GM18511 (cell line): ENCODE measurements around the gene CKAP2L.

Experiments used
- ATAC-seq: cut with Tn5 transposase; IDR thresholded peaks from one replicate; pipeline ENCODE4 v1.9.1; 2021; ENCODE audit warnings: mild to moderate bottlenecking, moderate library complexity; ENCODE audit not compliant: unreplicated experiment

The CKAP2L gene

GRCh38 chr2:112791693-112792230, 27.4 kb upstream of the CKAP2L start:
- no peak for ATAC-seq

- no peak for ATAC-seq
Measured at GRCh38 chr2:112791019-112791418, 26.6 kb upstream of the CKAP2L start.

- ATAC-seq = no peak
Measured at GRCh38 chr2:112790305-112790704, 25.9 kb upstream of the CKAP2L start.

GRCh38 chr2:112789186-112789585, 24.8 kb upstream of the CKAP2L start:
- no peak for ATAC-seq

- no peak for ATAC-seq
Measured at GRCh38 chr2:112788653-112789052, 24.2 kb upstream of the CKAP2L start.

- no peak for ATAC-seq
Measured at GRCh38 chr2:112787729-112788393, 23.5 kb upstream of the CKAP2L start.

- no peak for ATAC-seq
Measured at GRCh38 chr2:112787294-112787693, 22.9 kb upstream of the CKAP2L start.

- ATAC-seq = no peak
Measured at GRCh38 chr2:112784199-112785189, 20.1 kb upstream of the CKAP2L start, which contains the start of gene IL1A. IL1A (minus strand) TSS chr2:112784493; CDS start chr2:112783770, 723 bp downstream.

GRCh38 chr2:112783187-112783714, 18.8 kb upstream of the CKAP2L start:
- ATAC-seq = no peak

GRCh38 chr2:112782234-112782799, 17.9 kb upstream of the CKAP2L start:
- peak; percentile 93 for ATAC-seq

- ATAC-seq = no peak
Measured at GRCh38 chr2:112779598-112779997, 15.2 kb upstream of the CKAP2L start.

- ATAC-seq = no peak
Measured at GRCh38 chr2:112777036-112777435, 12.6 kb upstream of the CKAP2L start.

GRCh38 chr2:112776113-112776512, 11.7 kb upstream of the CKAP2L start:
- ATAC-seq = no peak

GRCh38 chr2:112774536-112775285, 10.3 kb upstream of the CKAP2L start:
- no peak for ATAC-seq

- no peak for ATAC-seq
Measured at GRCh38 chr2:112773556-112773955, 9.1 kb upstream of the CKAP2L start.

GRCh38 chr2:112772911-112773475, 8.6 kb upstream of the CKAP2L start:
- no peak for ATAC-seq

- no peak for ATAC-seq
Measured at GRCh38 chr2:112772322-112772721, 7.9 kb upstream of the CKAP2L start.

- ATAC-seq = no peak
Measured at GRCh38 chr2:112768432-112768831, 4.0 kb upstream of the CKAP2L start.

- no peak for ATAC-seq
Measured at GRCh38 chr2:112767693-112768330, 3.4 kb upstream of the CKAP2L start.
